HFFc6 (cell line): ENCODE measurements around the gene RIOK1. TPM values are rescaled to one million over a fixed set of nuclear protein-coding genes. Genes with fewer than 3 reads are reported as not detected.

Experiments used
- DNase-seq: peaks from one replicate; pipeline ENCODE4 v3.0.0-alpha.2; 2018
- H3K27ac Mint-ChIP-seq: 2 replicates; pipeline ENCODE4 v1.8.0; 2020; ENCODE audit warnings: mild to moderate bottlenecking, mixed read lengths
- H3K27me3 Mint-ChIP-seq: 2 replicates; pipeline ENCODE4 v1.8.0; 2021; ENCODE audit warnings: mild to moderate bottlenecking, moderate library complexity, mixed read lengths; ENCODE audit not compliant: insufficient read depth
- H3K36me3 Mint-ChIP-seq: 2 replicates; pipeline ENCODE4 v1.8.0; 2021; ENCODE audit warnings: low read depth, mixed read lengths
- H3K4me1 Mint-ChIP-seq: 2 replicates; pipeline ENCODE4 v1.8.0; 2020; ENCODE audit warnings: low read depth, mixed read lengths
- H3K4me3 Mint-ChIP-seq: 2 replicates; pipeline ENCODE4 v1.8.0; 2020; ENCODE audit warnings: mild to moderate bottlenecking, moderate library complexity, mixed read lengths
- H3K9me3 Mint-ChIP-seq: 2 replicates; pipeline ENCODE4 v1.8.0; 2020; ENCODE audit warnings: mild to moderate bottlenecking, mixed read lengths
- CTCF ChIP-seq: fragments of 200-600 bp; sonication (generic); IDR thresholded peaks from 2 replicates; pipeline ENCODE4 v1.5.0; 2021; ENCODE audit warnings: antibody characterized with exemption, mild to moderate bottlenecking
- total RNA-seq, 6 experiments: library from RNA; stranded (reverse); fragmentation: NEBNext Ultra II Directional; extraction: Animal tissue kit (Norgen Biotek cat#: 25700); gene quantifications; 2 replicates in 1 of 6; 3 replicates in 5 of 6; pipeline ENCODE4 v1.2.3, GENCODE V29; 2021

RIOK1 gene
- total RNA-seq, 6 experiments from 2014 or later = 16.6 to 19.5 (median 17.8) TPM

GRCh38 chr6:7421066-7421465 is 31.5 kb downstream of the RIOK1 start:
- H3K9me3 Mint-ChIP-seq = no peaks in the 10 kb centered on the region
- no peaks in the 10 kb centered on the region for H3K27me3 Mint-ChIP-seq
- H3K4me1 Mint-ChIP-seq = peaks cover 18% of the 10 kb centered on the region
- TF ChIP-seq CTCF = no peak
- DNase-seq = no peak
- H3K27ac Mint-ChIP-seq = no peak overlapping the region
- no peak overlapping the region for H3K4me3 Mint-ChIP-seq
- H3K36me3 Mint-ChIP-seq = peaks cover 14% of the 10 kb centered on the region; the same call in 1 of the 2 replicates

DNA sequence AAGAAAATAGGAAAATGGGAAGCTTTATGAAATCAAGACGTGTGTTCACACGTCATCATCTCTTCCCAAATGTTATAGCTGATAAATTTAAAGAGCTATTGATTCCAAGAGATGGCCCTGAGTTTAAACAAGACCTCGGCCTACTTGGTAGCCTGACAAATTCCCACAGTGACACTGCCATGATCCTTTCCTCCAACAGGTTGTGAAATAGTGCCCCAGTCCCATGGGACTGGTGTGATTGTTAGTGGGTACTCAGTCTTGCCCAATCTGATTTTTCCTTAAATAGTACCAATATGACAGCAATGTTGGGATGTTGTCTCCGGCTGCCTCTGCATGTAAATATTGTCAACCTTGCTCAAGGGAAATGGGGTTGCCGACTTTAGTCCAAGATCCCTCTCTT is 34.5 kb downstream of the RIOK1 start:
- H3K27me3 Mint-ChIP-seq = no peaks in the 10 kb centered on the region; the same call in 1 of the 2 replicates

GRCh38 chr6:7424967-7425807 is 35.6 kb downstream of the RIOK1 start:
- Mint-ChIP-seq H3K9me3 (no peaks in the 10 kb centered on the region), H3K4me1 (no peaks in the 10 kb centered on the region), H3K4me3 (no peak overlapping the region), H3K27ac (no peak overlapping the region), H3K27me3 (no peaks in the 10 kb centered on the region; the same call in 1 of the 2 replicates), H3K36me3 (no peaks in the 10 kb centered on the region)
- TF ChIP-seq CTCF = peak; percentile 78
- peak; percentile 48 for DNase-seq

More for the DNA sequence above, 34.5 kb downstream of the RIOK1 start:
- TF ChIP-seq CTCF = no peak
- H3K27ac Mint-ChIP-seq = no peak overlapping the region
- DNase-seq = no peak
- H3K4me3 Mint-ChIP-seq = no peak overlapping the region
- H3K4me1 Mint-ChIP-seq = peaks cover 5% of the 10 kb centered on the region
- H3K36me3 Mint-ChIP-seq = no peaks in the 10 kb centered on the region
- H3K9me3 Mint-ChIP-seq = no peaks in the 10 kb centered on the region

- Mint-ChIP-seq H3K4me1 (no peaks in the 10 kb centered on the region), H3K9me3 (no peaks in the 10 kb centered on the region), H3K36me3 (no peaks in the 10 kb centered on the region), H3K4me3 (no peak overlapping the region), H3K27me3 (no peaks in the 10 kb centered on the region; the same call in 1 of the 2 replicates), H3K27ac (no peak overlapping the region)
- TF ChIP-seq CTCF = no peak
- DNase-seq = no peak
These were observed 36.2 kb downstream of the RIOK1 start for GRCh38 chr6:7425808-7426190.

DNA sequence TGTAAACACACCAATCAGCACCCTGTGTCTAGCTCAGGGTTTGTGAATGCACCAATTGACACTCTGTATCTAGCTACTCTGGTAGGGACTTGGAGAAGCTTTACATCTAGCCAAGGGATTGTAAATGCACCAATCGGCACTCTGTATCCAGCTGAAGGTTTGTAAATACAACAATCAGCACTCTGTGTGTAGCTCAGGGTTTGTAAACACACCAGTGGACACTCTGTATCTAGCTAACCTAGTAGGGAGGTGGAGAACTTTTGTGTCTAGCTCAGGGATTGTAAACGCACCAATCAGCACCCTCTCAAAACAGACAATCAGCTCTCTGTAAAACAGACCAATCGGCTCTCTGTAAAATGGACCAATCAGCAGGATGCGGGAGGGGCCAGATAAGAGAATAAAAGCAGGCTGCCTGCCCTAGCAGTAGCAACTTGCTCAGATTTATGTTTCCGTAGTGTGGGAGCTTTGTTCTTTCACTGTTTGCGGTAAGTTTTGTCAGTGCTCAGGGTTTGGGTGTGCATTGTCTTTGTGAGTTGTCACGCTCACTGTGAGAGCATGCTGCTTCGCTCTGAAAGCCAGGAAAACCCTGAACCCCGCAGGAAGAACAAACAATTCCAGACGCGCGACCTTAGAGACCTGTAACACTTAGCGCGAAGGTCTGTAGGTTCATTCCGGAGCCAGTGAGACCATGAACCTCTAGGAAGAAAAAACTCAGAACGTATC is 37.0 kb downstream of the RIOK1 start:
- DNase-seq = no peak
- TF ChIP-seq CTCF = no peak
- H3K36me3 Mint-ChIP-seq = no peaks in the 10 kb centered on the region
- H3K4me1 Mint-ChIP-seq = no peaks in the 10 kb centered on the region
- no peaks in the 10 kb centered on the region for H3K9me3 Mint-ChIP-seq
- no peaks in the 10 kb centered on the region; the same call in 1 of the 2 replicates for H3K27me3 Mint-ChIP-seq
- no peak overlapping the region for H3K4me3 Mint-ChIP-seq
- H3K27ac Mint-ChIP-seq = no peak overlapping the region
